IMR-90 (cell line): Measurements from ENCODE around the gene CCDC85B. TPM values are rescaled to one million over a fixed set of nuclear protein-coding genes. Genes with fewer than 3 reads are reported as not detected.

Experiments
- ATAC-seq: fragments of 200-7000 bp; cut with Tn5 transposase; 2 replicates; pipeline ENCODE4 v1.9.1; 2020; ENCODE audit warnings: low read depth, mild to moderate bottlenecking, moderate library complexity
- BruUV-seq: library from RNA; stranded (reverse); fragments of 400-500 nt; replicated peaks from 2 replicates; lab custom pipeline; 2021; lab: Mats Ljungman, UMichigan
- CTCF ChIA-PET: fragments of 300-600 bp; formaldehyde crosslinking; extraction: SDS; loops from one replicate; lab custom pipeline; 2021; ENCODE audit warnings: antibody characterized with exemption; lab: Yijun Ruan, JAX
- POLR2A ChIA-PET: fragments of 300-600 bp; sonication (Branson Sonifier 250); formaldehyde crosslinking; loops from one replicate; lab custom pipeline; 2022; ENCODE audit warnings: antibody characterized with exemption; ENCODE audit not compliant: unreplicated experiment; lab: Charles Lee
- DNase-seq: peaks from one replicate; pipeline ENCODE4 v3.0.0; 2013
- H2AFZ ChIP-seq: replicated peaks from 2 replicates; pipeline ENCODE3; 2013; ENCODE audit warnings: low read length, mild to moderate bottlenecking; ENCODE audit not compliant: poor library complexity
- H2AK5ac ChIP-seq: 2 replicates; pipeline ENCODE4 v1.6.1; 2013; ENCODE audit warnings: low read depth, low read length, inconsistent platforms
- H2AK9ac ChIP-seq: replicated peaks from 2 replicates; pipeline ENCODE3; 2013; ENCODE audit warnings: mild to moderate bottlenecking, low read depth, low read length, moderate library complexity; ENCODE audit not compliant: poor library complexity
- H2BK120ac ChIP-seq: 2 replicates; pipeline ENCODE4 v1.6.1; 2013; ENCODE audit warnings: low read depth, low read length, inconsistent platforms
- H2BK15ac ChIP-seq: 3 replicates; pipeline ENCODE4 v1.6.1; 2013; ENCODE audit warnings: low read depth, low read length, inconsistent platforms
- H2BK20ac ChIP-seq: 2 replicates; pipeline ENCODE4 v1.6.1; 2013; ENCODE audit warnings: low read depth, mild to moderate bottlenecking, inconsistent platforms, low read length, moderate library complexity
- H2BK5ac ChIP-seq: 2 replicates; pipeline ENCODE4 v1.6.1; 2013; ENCODE audit warnings: mild to moderate bottlenecking, low read depth, low read length, inconsistent platforms; ENCODE audit not compliant: poor library complexity, severe bottlenecking
- H3K14ac ChIP-seq: replicated peaks from 2 replicates; pipeline ENCODE4 v1.6.1; 2013; ENCODE audit warnings: low read depth, low read length, inconsistent platforms
- H3K18ac ChIP-seq: 2 replicates; pipeline ENCODE4 v1.6.1; 2013; ENCODE audit warnings: low read depth, low read length, control low read depth
- H3K23ac ChIP-seq: 2 replicates; pipeline ENCODE4 v1.6.1; 2013; ENCODE audit warnings: low read depth, low read length, inconsistent platforms
- H3K27ac ChIP-seq: 2 replicates; pipeline ENCODE4 v1.5.1; 2013; ENCODE audit warnings: mild to moderate bottlenecking, control low read depth, low read length; ENCODE audit not compliant: insufficient read depth
- H3K27me3 ChIP-seq: 2 replicates; pipeline ENCODE4 v1.6.1; 2013; ENCODE audit warnings: low read length; ENCODE audit not compliant: control insufficient read depth, insufficient read depth
- H3K36me3 ChIP-seq: 2 replicates; pipeline ENCODE4 v1.6.1; 2013; ENCODE audit warnings: low read length, mixed read lengths; ENCODE audit not compliant: control insufficient read depth, insufficient read depth
- H3K4ac ChIP-seq: 2 replicates; pipeline ENCODE4 v1.6.1; 2013; ENCODE audit warnings: low read depth, low read length, inconsistent platforms
- H3K4me1 ChIP-seq: 2 replicates; pipeline ENCODE4 v1.6.1; 2013; ENCODE audit warnings: low read length, mixed read lengths; ENCODE audit not compliant: control insufficient read depth, insufficient read depth
- H3K4me2 ChIP-seq: 2 replicates; pipeline ENCODE4 v1.6.1; 2013; ENCODE audit warnings: low read depth, mild to moderate bottlenecking, control low read depth, low read length, moderate library complexity
- H3K4me3 ChIP-seq: 2 replicates; pipeline ENCODE4 v1.5.1; 2013; ENCODE audit warnings: low read depth, mild to moderate bottlenecking, control low read depth, low read length, moderate library complexity; ENCODE audit not compliant: insufficient read depth
- H3K56ac ChIP-seq: 2 replicates; pipeline ENCODE4 v1.6.1; 2013; ENCODE audit warnings: low read length, inconsistent platforms; ENCODE audit not compliant: insufficient read depth; ENCODE audit errors: extremely low read depth
- H3K79me1 ChIP-seq, 2 experiments: 2 replicates each; pipeline ENCODE4 v1.6.1; 2013; ENCODE audit warnings: low read length in 2 of 2, inconsistent platforms in 1 of 2, low read depth in 1 of 2
- H3K9ac ChIP-seq: 2 replicates; pipeline ENCODE4 v1.6.1; 2013; ENCODE audit warnings: low read depth, low read length, control low read depth
- H3K9me1 ChIP-seq: 2 replicates; pipeline ENCODE4 v1.6.1; 2013; ENCODE audit warnings: low read length, inconsistent platforms; ENCODE audit not compliant: insufficient read depth
- H3K9me3 ChIP-seq: 2 replicates; pipeline ENCODE4 v1.6.1; 2013; ENCODE audit warnings: low read length; ENCODE audit not compliant: control insufficient read depth, insufficient read depth
- H4K20me1 ChIP-seq: 2 replicates; pipeline ENCODE4 v1.6.1; 2013; ENCODE audit warnings: low read length, inconsistent platforms; ENCODE audit not compliant: insufficient read depth
- H4K5ac ChIP-seq: 2 replicates; pipeline ENCODE4 v1.6.1; 2013; ENCODE audit warnings: mild to moderate bottlenecking, low read depth, low read length, control low read depth
- H4K8ac ChIP-seq, 2 experiments: 2 replicates each; pipeline ENCODE4 v1.6.1; 2013; ENCODE audit warnings: low read depth in 2 of 2, low read length in 2 of 2, control low read depth in 1 of 2, inconsistent platforms in 1 of 2
- H4K91ac ChIP-seq: 2 replicates; pipeline ENCODE4 v1.6.1; 2013; ENCODE audit warnings: low read depth, low read length, inconsistent platforms; ENCODE audit not compliant: insufficient read depth
- BHLHE40 ChIP-seq: fragments of 150-350 bp; IDR thresholded peaks from 2 replicates; pipeline ENCODE4 v1.6.1; 2016; ENCODE audit warnings: mild to moderate bottlenecking, low read depth, low read length
- CEBPB ChIP-seq: IDR thresholded peaks from 2 replicates; pipeline ENCODE4 v1.6.1; 2012; ENCODE audit warnings: low read depth, low read length, improper control_type of control experiment
- CHD1 ChIP-seq: IDR thresholded peaks from 2 replicates; pipeline ENCODE4 v1.6.1; 2012; ENCODE audit warnings: low read depth, low read length, improper control_type of control experiment
- FOS ChIP-seq: fragments of 150-350 bp; IDR thresholded peaks from 2 replicates; pipeline ENCODE4 v1.6.1; 2016; ENCODE audit warnings: low read depth, low read length
- MAFK ChIP-seq: IDR thresholded peaks from 2 replicates; pipeline ENCODE4 v1.6.1; 2012; ENCODE audit warnings: low read depth, low read length, improper control_type of control experiment
- MAZ ChIP-seq: IDR thresholded peaks from 2 replicates; pipeline ENCODE4 v1.6.1; 2012; ENCODE audit warnings: low read depth, mild to moderate bottlenecking, low read length, improper control_type of control experiment, moderate library complexity, borderline replicate concordance
- MXI1 ChIP-seq: IDR thresholded peaks from 2 replicates; pipeline ENCODE4 v1.6.1; 2012; ENCODE audit warnings: low read depth, mild to moderate bottlenecking, low read length, moderate library complexity, borderline replicate concordance
- NFE2L2 ChIP-seq: fragments of 150-350 bp; IDR thresholded peaks from 2 replicates; pipeline ENCODE4 v1.6.1; 2016; ENCODE audit warnings: low read depth, mild to moderate bottlenecking, low read length
- POLR2A ChIP-seq: IDR thresholded peaks from 2 replicates; pipeline ENCODE4 v1.6.1; 2012; ENCODE audit warnings: mild to moderate bottlenecking, low read depth, low read length
- RAD21 ChIP-seq: IDR thresholded peaks from 2 replicates; pipeline ENCODE4 v1.6.1; 2012; ENCODE audit warnings: low read length, improper control_type of control experiment
- RFX5 ChIP-seq: IDR thresholded peaks from 2 replicates; pipeline ENCODE4 v1.8.0; 2012; ENCODE audit warnings: low read depth, mild to moderate bottlenecking, low read length, moderate library complexity
- SMC3 ChIP-seq: fragments of 150-350 bp; IDR thresholded peaks from 2 replicates; pipeline ENCODE4 v1.6.1; 2016; ENCODE audit warnings: low read depth, mild to moderate bottlenecking, antibody characterized with exemption, low read length, moderate library complexity
- WGBS, 2 experiments: methylation state at CpG; one replicate each; pipeline versions ENCODE4 v1.1.5 to v1.1.7; 2013; ENCODE audit warnings: missing lambda C conversion rate in 2 of 2; ENCODE audit not compliant: insufficient read length in 1 of 2; ENCODE audit errors: extremely low coverage in 2 of 2; 5-methylcytosine and 5-hydroxymethylcytosine counted together
- dilution Hi-C: fragments of 300-500 bp; cut with HindIII; formaldehyde crosslinking; loops from one replicate; pipeline ENCODE4 v1.14.3; 2018; ENCODE audit warnings: low sequenced_read_pairs; ENCODE audit not compliant: unreplicated experiment
- in situ Hi-C: fragments of 300-500 bp; cut with MboI; formaldehyde crosslinking; loops from 3 replicates; pipeline ENCODE4 v1.14.3; 2019; ENCODE audit warnings: low sequenced_read_pairs, inconsistent platforms, mixed read lengths
- intact Hi-C: fragments of 100-400 bp; cut with micrococcal nuclease; formaldehyde crosslinking; loops from 2 replicates; pipeline ENCODE4 v1.10.0; 2022
- polyA plus RNA-seq, 3 experiments: library from polyadenylated mRNA; depleted of rRNA; stranded (reverse); fragments of >200 nt; gene quantifications; 2 replicates each; pipeline ENCODE4 v1.2.3, GENCODE V29; 2012; ENCODE audit warnings: low replicate concordance in 1 of 3
- total RNA-seq: library from RNA; depleted of rRNA; stranded (reverse); fragments of >200 nt; gene quantifications from 2 replicates; pipeline ENCODE4 v1.2.3, GENCODE V29; 2012
- TF ChIP-seq, protein P1 (sequence below): fragments of 150-350 bp; IDR thresholded peaks from 2 replicates; pipeline ENCODE4 v1.6.1; 2017; ENCODE audit warnings: mild to moderate bottlenecking, antibody characterized with exemption, low read length, low read depth
- TF ChIP-seq, protein P2 (sequence below): conservative IDR thresholded peaks from 2 replicates; pipeline ENCODE4 v1.5.1; 2012; ENCODE audit warnings: mild to moderate bottlenecking, low read depth, low read length, improper control_type of control experiment
- TF ChIP-seq, protein P3 (sequence below): fragments of 150-350 bp; IDR thresholded peaks from 2 replicates; pipeline ENCODE4 v1.6.1; 2016; ENCODE audit warnings: low read depth, mild to moderate bottlenecking, low read length, moderate library complexity, borderline replicate concordance

The CCDC85B gene
- total and polyA plus RNA-seq, 2 of the 4 experiments (the other 2 are of a cell fraction): 17.6 to 35.4 TPM

DNA sequence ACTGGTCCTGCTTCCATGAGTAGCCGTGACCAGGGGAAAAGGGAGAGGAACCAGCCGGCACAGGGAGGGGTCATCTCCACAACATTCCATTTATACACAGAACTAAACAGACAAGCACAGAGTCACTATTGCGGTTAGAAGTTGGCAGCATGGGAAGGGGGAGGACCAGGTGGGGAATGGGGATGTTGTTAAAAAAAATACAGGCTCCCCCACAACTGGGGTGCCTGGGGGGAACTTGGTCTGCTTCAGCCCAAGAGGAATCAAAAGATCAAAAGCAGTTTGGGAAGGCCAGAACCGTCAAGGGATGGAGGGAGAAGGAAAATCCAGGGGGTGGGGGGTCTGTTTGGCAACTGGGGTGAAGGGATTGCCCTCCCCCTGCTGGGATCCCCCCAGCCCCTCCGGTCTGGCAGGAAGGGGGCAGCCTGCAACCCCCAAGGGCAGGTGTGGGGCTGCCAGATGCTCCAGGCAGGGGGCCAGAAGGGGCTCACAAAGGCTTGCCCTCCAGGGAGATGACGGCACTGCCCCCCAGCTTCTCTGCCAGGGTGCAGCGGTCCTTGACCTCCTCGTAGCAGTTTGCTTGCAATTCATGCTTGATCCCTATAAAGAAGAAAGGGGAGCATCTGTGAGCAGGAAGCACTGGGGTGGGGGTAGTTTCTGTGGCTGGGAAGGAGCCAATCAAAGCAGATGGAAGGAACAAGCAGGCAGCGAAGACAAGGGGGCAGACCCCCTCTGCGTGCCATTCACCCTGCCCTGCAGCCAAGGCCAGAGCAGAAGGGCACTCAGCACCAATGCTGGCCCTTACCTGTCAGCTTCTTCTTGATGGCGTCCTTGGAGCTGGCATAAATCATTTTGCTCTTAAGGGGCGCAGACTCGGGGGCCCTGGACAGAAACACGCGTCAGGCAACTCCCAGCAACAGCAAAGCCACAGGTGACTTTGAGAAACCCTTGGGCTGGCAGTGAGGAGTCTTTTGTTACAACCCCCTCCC is 35.3 kb upstream of the CCDC85B start:
- H3K79me1 ChIP-seq: peaks cover 20 to 65% of the 10 kb centered on the region in 2 experiments
- H4K8ac ChIP-seq: no peak overlapping the region
- H3K9ac ChIP-seq: no peak overlapping the region
- intact Hi-C loops: no loop called here
- no peak overlapping the region for H2BK5ac ChIP-seq
- peaks cover 33% of the 10 kb centered on the region for H3K9me1 ChIP-seq
- peaks cover 59% of the 10 kb centered on the region for H3K36me3 ChIP-seq
- no peaks in the 10 kb centered on the region for H3K9me3 ChIP-seq
- H3K14ac ChIP-seq: no peak overlapping the region
- H3K4me3 ChIP-seq: no peak overlapping the region
- in situ Hi-C loops: no loop called here
- DNase-seq (no peak), ATAC-seq (no peak)
- H3K4me1 ChIP-seq: peaks cover 9% of the 10 kb centered on the region
- TSS peak; percentile 97 for BruUV-seq
- ChIA-PET POLR2A (no interaction called here), CTCF (no interaction called here)
- H4K20me1 ChIP-seq: peaks cover 77% of the 10 kb centered on the region
- no peak overlapping the region for H2BK120ac ChIP-seq
- no peak overlapping the region for H3K27ac ChIP-seq
- H3K4ac ChIP-seq: no peak overlapping the region
- H2BK15ac ChIP-seq: no peak overlapping the region
- no peak overlapping the region for H3K4me2 ChIP-seq
- H3K23ac ChIP-seq: no peak overlapping the region
- 97% methylated on average over 5 of the region's 15 CpGs; no CpG with 5 or more reads in 1 of the 2 experiments for WGBS, 2 experiments
- H4K5ac ChIP-seq: no peak overlapping the region
- TF ChIP-seq MAFK: no peak
- no peak for TF ChIP-seq RAD21
- TF ChIP-seq NFE2L2: no peak
- TF ChIP-seq, protein P1, sequence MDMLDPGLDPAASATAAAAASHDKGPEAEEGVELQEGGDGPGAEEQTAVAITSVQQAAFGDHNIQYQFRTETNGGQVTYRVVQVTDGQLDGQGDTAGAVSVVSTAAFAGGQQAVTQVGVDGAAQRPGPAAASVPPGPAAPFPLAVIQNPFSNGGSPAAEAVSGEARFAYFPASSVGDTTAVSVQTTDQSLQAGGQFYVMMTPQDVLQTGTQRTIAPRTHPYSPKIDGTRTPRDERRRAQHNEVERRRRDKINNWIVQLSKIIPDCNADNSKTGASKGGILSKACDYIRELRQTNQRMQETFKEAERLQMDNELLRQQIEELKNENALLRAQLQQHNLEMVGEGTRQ: no peak
- TF ChIP-seq, protein P2, sequence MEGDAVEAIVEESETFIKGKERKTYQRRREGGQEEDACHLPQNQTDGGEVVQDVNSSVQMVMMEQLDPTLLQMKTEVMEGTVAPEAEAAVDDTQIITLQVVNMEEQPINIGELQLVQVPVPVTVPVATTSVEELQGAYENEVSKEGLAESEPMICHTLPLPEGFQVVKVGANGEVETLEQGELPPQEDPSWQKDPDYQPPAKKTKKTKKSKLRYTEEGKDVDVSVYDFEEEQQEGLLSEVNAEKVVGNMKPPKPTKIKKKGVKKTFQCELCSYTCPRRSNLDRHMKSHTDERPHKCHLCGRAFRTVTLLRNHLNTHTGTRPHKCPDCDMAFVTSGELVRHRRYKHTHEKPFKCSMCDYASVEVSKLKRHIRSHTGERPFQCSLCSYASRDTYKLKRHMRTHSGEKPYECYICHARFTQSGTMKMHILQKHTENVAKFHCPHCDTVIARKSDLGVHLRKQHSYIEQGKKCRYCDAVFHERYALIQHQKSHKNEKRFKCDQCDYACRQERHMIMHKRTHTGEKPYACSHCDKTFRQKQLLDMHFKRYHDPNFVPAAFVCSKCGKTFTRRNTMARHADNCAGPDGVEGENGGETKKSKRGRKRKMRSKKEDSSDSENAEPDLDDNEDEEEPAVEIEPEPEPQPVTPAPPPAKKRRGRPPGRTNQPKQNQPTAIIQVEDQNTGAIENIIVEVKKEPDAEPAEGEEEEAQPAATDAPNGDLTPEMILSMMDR: no peak
- TF ChIP-seq CEBPB: no peak
- no peak for TF ChIP-seq POLR2A
- no peak for TF ChIP-seq MAZ
- no peak for TF ChIP-seq BHLHE40
- TF ChIP-seq CHD1: no peak
- no peak for TF ChIP-seq RFX5
- no peak for TF ChIP-seq MXI1
- no peak for TF ChIP-seq SMC3
- no peak for TF ChIP-seq FOS
- TF ChIP-seq, protein P3, sequence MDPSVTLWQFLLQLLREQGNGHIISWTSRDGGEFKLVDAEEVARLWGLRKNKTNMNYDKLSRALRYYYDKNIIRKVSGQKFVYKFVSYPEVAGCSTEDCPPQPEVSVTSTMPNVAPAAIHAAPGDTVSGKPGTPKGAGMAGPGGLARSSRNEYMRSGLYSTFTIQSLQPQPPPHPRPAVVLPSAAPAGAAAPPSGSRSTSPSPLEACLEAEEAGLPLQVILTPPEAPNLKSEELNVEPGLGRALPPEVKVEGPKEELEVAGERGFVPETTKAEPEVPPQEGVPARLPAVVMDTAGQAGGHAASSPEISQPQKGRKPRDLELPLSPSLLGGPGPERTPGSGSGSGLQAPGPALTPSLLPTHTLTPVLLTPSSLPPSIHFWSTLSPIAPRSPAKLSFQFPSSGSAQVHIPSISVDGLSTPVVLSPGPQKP: no peak
- dilution Hi-C loops: no loop called here
- no peaks in the 10 kb centered on the region for H3K27me3 ChIP-seq
- H2BK20ac ChIP-seq: no peak overlapping the region
- H4K91ac ChIP-seq: no peak overlapping the region
- H2AFZ ChIP-seq: no peak overlapping the region
- no peak overlapping the region for H3K18ac ChIP-seq
- no peak overlapping the region for H2AK9ac ChIP-seq
- H3K56ac ChIP-seq: no peak overlapping the region
- no peak overlapping the region for H2AK5ac ChIP-seq
